Endothelial cell of umbilical vein (primary cell): ENCODE results near the gene ACP3.

Experiments
- CTCF ChIP-seq, 2 donors: IDR thresholded peaks; 1 replicate in 1 of 2; 2 replicates in 1 of 2; pipeline ENCODE4 v1.5.1; 2011; ENCODE audit warnings: low read length in 2 of 2, mild to moderate bottlenecking in 2 of 2, moderate library complexity in 2 of 2, control low read depth in 1 of 2, inconsistent platforms in 1 of 2, low read depth in 1 of 2; ENCODE audit not compliant: insufficient read depth in 1 of 2; ENCODE audit errors: extremely low read depth in 1 of 2
- MYC ChIP-seq: IDR thresholded peaks from one replicate; pipeline ENCODE4 v1.6.1; 2011; ENCODE audit warnings: mild to moderate bottlenecking, low read depth, low read length
- POLR2A ChIP-seq: IDR thresholded peaks from 2 replicates; pipeline ENCODE4 v1.6.1; 2012; ENCODE audit warnings: low read depth, mild to moderate bottlenecking, control low read depth, low read length
- POLR2AphosphoS5 ChIP-seq: IDR thresholded peaks from 2 replicates; pipeline ENCODE4 v1.6.1; 2012; ENCODE audit warnings: low read depth, mild to moderate bottlenecking, control low read depth, low read length, moderate library complexity; ENCODE audit not compliant: insufficient read depth

- peak; percentile 57 to 69 for TF ChIP-seq CTCF (IDR thresholded peaks at IDR 0.05; ENCODE audit: extremely low read depth in 1 of 2, insufficient read depth in 1 of 2, low read depth in 1 of 2, low read length in 2 of 2)
- TF ChIP-seq MYC = no peak
- TF ChIP-seq POLR2A = no peak
- TF ChIP-seq POLR2AphosphoS5 = no peak
Observed at GRCh38 chr3:132343018-132343612, 25.9 kb downstream of the ACP3 start.
